ENCODE measurements around the gene PAPPA2.
"Not testable (repeated sequence)": the region's sequence is repeated elsewhere in the genome, so short reads cannot be mapped to it uniquely, and the experiment has no call there.

The PAPPA2 gene

GRCh38 chr1:176609556-176610408, 146.8 kb downstream of the PAPPA2 start:
- TF ChIP-seq CTCF (IDR thresholded peaks at IDR 0.05; ENCODE audit: low read depth, low read length), result no peak
- H3K4me3 ChIP-seq (ENCODE audit: low read depth, low read length), result no peak overlapping the region

GRCh38 chr1:176612791-176613190, 149.8 kb downstream of the PAPPA2 start:
- no peak for TF ChIP-seq CTCF (IDR thresholded peaks at IDR 0.05; ENCODE audit: low read depth, low read length)
- H3K4me3 ChIP-seq (ENCODE audit: low read depth, low read length), result no peak overlapping the region

- no peak overlapping the region for H3K4me3 ChIP-seq (ENCODE audit: low read depth, low read length)
- TF ChIP-seq CTCF (IDR thresholded peaks at IDR 0.05; ENCODE audit: low read depth, low read length), result no peak
Observed at GRCh38 chr1:176617881-176618280, 154.9 kb downstream of the PAPPA2 start.

- no peak for TF ChIP-seq CTCF (IDR thresholded peaks at IDR 0.05; ENCODE audit: low read depth, low read length)
Observed at GRCh38 chr1:176619261-176619660, 156.3 kb downstream of the PAPPA2 start.

GRCh38 chr1:176625365-176625764, 162.4 kb downstream of the PAPPA2 start:
- no peak overlapping the region for H3K4me3 ChIP-seq (ENCODE audit: low read depth, low read length)
- TF ChIP-seq CTCF (IDR thresholded peaks at IDR 0.05; ENCODE audit: low read depth, low read length), result no peak

More at GRCh38 chr1:176619261-176619660, 156.3 kb downstream of the PAPPA2 start:
- no peak overlapping the region for H3K4me3 ChIP-seq (ENCODE audit: low read depth, low read length)

GRCh38 chr1:176626572-176627061, 163.6 kb downstream of the PAPPA2 start:
- H3K4me3 ChIP-seq (ENCODE audit: low read depth, low read length), result no peak overlapping the region
- no peak for TF ChIP-seq CTCF (IDR thresholded peaks at IDR 0.05; ENCODE audit: low read depth, low read length)

- no peak for TF ChIP-seq CTCF (IDR thresholded peaks at IDR 0.05; ENCODE audit: low read depth, low read length)
- no peak overlapping the region for H3K4me3 ChIP-seq (ENCODE audit: low read depth, low read length)
Observed at GRCh38 chr1:176628775-176629174, 165.8 kb downstream of the PAPPA2 start.

GRCh38 chr1:176634733-176635132, 171.8 kb downstream of the PAPPA2 start:
- H3K4me3 ChIP-seq (ENCODE audit: low read depth, low read length), result not testable (repeated sequence)
